NT2/D1 (cell line): Measurements from ENCODE around the gene SLC29A2.
"Not testable (repeated sequence)": the region's sequence is repeated elsewhere in the genome, so short reads cannot be mapped to it uniquely, and the experiment has no call there.

Experiments used
- YY1 ChIP-seq: IDR thresholded peaks from 2 replicates; pipeline ENCODE4 v1.6.1; 2011; ENCODE audit not compliant: insufficient read length, insufficient read depth
- ZNF274 ChIP-seq: IDR thresholded peaks from 2 replicates; pipeline ENCODE4 v1.6.1; 2011; ENCODE audit warnings: mild to moderate bottlenecking, low read depth, low read length

GRCh38 chr11:66380264-66380663 lies 8.7 kb upstream of the SLC29A2 start:
- TF ChIP-seq ZNF274, YY1: not testable (repeated sequence)
